AG04449 (cell line): ENCODE data around the gene DBH.

Experiments used
- CTCF ChIA-PET: fragments of 350-600 bp; formaldehyde crosslinking; extraction: SDS; loops from one replicate; lab custom pipeline; 2021; ENCODE audit warnings: antibody characterized with exemption; lab: Yijun Ruan, JAX
- POLR2A ChIA-PET: fragments of 400-600, 350-600 bp; formaldehyde crosslinking; extraction: SDS; loops from one replicate; lab custom pipeline; 2020; ENCODE audit warnings: antibody characterized with exemption, inconsistent platforms; lab: Yijun Ruan, JAX
- DNase-seq: peaks from one replicate; pipeline ENCODE4 v3.0.0-alpha.2; 2010; ENCODE audit warnings: low read depth, low spot score
- H3K4me3 ChIP-seq: 2 replicates; pipeline ENCODE4 v1.5.1; 2011; ENCODE audit warnings: low read depth, mild to moderate bottlenecking, control low read depth, low read length
- TF ChIP-seq, protein P1 (sequence below): IDR thresholded peaks from one replicate; pipeline ENCODE4 v1.5.1; 2011; ENCODE audit warnings: mild to moderate bottlenecking, moderate library complexity, low read length, control low read depth, inconsistent platforms; ENCODE audit not compliant: insufficient read depth; ENCODE audit errors: missing control alignments

The DBH gene

DNA sequence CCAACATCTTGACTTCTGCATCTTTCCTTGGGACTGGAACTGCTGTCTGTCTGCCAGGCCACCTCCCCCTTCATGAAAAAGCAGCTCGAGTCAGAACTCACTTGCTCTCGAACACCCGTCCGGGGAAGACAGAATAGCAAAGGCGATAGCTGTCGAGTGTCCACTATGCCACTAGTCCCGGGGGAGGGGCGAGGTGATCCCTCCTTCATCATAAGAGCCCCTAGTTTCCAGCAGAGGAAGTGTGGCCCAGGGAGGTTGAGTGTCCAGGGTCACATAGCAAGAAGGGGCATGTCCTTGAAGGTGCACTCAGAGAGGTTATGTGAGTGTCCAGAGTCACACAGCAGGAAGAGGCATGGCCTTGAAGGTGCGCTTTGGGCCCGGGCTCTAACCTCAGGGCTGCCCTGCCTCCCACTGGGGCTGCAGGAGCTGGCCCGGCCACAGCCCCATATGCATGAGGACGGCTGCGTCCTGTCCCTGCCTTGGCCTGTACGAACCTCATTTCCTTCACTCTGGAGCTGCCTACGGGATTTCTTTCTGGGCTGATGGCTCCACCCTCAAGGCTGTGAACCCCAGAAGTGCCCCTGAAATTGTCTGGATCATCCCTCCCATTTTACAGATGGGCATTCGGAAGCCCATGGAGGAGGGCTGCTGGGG, 6.7 kb downstream of the DBH start:
- TF ChIP-seq, protein P1, sequence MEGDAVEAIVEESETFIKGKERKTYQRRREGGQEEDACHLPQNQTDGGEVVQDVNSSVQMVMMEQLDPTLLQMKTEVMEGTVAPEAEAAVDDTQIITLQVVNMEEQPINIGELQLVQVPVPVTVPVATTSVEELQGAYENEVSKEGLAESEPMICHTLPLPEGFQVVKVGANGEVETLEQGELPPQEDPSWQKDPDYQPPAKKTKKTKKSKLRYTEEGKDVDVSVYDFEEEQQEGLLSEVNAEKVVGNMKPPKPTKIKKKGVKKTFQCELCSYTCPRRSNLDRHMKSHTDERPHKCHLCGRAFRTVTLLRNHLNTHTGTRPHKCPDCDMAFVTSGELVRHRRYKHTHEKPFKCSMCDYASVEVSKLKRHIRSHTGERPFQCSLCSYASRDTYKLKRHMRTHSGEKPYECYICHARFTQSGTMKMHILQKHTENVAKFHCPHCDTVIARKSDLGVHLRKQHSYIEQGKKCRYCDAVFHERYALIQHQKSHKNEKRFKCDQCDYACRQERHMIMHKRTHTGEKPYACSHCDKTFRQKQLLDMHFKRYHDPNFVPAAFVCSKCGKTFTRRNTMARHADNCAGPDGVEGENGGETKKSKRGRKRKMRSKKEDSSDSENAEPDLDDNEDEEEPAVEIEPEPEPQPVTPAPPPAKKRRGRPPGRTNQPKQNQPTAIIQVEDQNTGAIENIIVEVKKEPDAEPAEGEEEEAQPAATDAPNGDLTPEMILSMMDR: no peak
- POLR2A ChIA-PET: no interaction called here
- CTCF ChIA-PET: no interaction called here
- no peak overlapping the region for H3K4me3 ChIP-seq
- DNase-seq: no peak

DNA sequence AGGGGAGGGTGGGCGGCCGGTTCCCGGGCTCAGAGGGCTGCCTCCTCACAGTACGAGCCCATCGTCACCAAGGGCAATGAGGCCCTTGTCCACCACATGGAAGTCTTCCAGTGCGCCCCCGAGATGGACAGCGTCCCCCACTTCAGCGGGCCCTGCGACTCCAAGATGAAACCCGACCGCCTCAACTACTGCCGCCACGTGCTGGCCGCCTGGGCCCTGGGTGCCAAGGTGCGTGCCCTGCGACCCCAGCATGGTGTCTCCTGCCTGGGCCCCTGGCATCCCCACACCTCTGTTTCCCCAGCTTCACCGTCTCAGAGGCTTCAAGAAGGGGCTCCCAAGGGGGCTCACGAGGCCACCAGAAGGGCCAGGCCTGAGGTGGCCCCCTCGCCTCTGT, 7.2 kb downstream of the DBH start:
- H3K4me3 ChIP-seq: no peak overlapping the region
- TF ChIP-seq, protein P1: no peak
- ChIA-PET CTCF (no interaction called here), POLR2A (no interaction called here)
- no peak for DNase-seq

- TF ChIP-seq, protein P1: no peak
- POLR2A ChIA-PET: no interaction called here
- no peak for DNase-seq
- CTCF ChIA-PET: no interaction called here
- no peak overlapping the region for H3K4me3 ChIP-seq
Measured at GRCh38 chr9:133643978-133644760, 8.0 kb downstream of the DBH start.

DNA sequence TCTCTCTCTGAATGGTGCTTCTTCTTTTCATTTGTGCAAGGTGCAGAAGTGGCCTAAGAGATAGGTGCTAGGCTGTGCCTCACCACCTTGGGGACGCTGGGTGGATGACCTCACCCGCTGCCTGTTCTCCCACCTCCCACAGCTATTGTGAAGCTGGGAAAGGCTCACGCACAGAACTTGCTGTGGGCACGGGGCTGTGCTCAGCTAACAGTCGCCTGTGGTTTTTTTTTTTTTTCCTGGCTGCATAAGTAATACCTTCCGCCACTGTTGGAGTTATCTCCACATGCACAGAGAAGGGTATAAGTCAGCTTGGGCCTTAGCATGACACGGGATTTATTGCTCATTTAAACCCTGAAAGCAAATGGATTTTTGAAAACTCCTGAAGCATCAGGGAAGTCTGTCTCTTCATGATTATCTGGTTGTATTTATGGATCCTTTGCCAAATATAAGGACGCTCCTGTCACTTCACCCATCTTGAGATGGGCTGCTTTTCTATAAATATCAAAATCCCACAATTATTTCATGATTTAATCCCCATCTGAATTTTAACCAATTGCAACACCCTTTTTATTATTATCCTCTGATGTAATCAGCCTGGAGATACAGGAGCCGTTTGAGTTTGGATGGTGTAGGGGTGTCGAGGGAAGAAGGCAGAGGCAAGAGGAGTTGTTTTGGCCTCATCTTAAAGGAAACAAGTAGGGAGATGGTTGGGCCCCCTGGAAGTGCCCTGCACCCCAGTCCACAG, 9.0 kb downstream of the DBH start:
- TF ChIP-seq, protein P1: no peak
- no peak overlapping the region for H3K4me3 ChIP-seq
- POLR2A ChIA-PET: no interaction called here
- no peak for DNase-seq
- CTCF ChIA-PET: no interaction called here

DNA sequence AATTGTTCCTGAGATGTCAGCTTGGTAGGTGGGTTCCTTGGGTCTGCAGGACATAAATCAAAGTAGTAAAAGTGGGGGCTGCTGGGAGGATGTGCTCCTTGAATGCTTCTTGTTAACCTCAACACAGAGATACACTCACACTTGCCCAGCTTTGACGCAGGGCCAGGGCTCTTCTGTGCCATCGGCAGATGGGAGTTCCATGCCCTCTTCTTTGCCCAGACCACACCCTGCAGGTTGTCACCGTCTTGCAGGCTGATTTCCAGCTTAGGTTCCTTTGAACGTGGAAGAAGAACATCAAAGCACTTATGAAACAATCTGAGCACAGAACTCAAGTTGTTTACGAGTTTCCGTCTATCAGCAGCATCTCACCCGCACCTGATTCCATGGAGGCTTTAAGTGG, 11.0 kb downstream of the DBH start:
- CTCF ChIA-PET: no interaction called here
- TF ChIP-seq, protein P1: no peak
- no peak for DNase-seq

DNA sequence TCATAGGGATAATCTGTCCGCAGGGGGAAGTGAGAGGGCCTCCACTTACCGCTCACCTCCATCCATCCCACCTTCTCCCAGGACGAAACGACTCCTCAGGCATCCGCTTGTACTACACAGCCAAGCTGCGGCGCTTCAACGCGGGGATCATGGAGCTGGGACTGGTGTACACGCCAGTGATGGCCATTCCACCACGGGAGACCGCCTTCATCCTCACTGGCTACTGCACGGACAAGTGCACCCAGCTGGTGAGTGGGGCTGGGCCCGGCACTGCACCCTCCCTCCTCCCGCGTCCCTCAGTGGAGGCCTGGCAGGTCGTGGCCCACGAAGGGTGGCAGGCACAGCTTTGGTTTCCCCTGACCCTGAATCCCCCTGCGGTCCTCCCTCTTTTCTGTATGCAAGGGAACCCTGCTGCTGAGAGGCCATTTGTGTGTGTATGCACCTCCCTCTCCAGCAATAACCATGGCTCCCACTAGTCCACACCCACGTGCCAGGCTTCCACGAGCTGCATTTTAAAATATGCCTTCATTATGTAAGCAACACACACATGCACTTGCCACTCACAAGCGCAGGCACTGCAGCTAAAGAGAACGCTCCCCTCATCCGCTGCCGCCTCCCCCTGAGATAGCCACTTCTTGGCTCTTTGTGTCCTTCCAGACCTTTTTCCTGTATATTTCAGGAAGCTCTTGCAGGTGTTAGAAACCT, 11.8 kb downstream of the DBH start:
- TF ChIP-seq, protein P1: no peak
- no peak for DNase-seq
- CTCF ChIA-PET: no interaction called here
- H3K4me3 ChIP-seq: no peak overlapping the region
- POLR2A ChIA-PET: no interaction called here

More for the DNA sequence above, 11.0 kb downstream of the DBH start:
- H3K4me3 ChIP-seq: no peak overlapping the region
- POLR2A ChIA-PET: no interaction called here
